IPS DF 6.9 (cell line): ENCODE measurements around the gene MTRR.

Experiments
- DNase-seq: peaks from one replicate; pipeline ENCODE4 v3.0.0-alpha.2; 2013; ENCODE audit warnings: low read depth, low spot score
- H3K27ac ChIP-seq: one replicate; pipeline ENCODE4 v1.5.1; 2013; ENCODE audit warnings: low read length, control low read depth
- H3K27me3 ChIP-seq: 2 replicates; pipeline ENCODE4 v1.6.1; 2013; ENCODE audit warnings: mild to moderate bottlenecking, low read length; ENCODE audit not compliant: control insufficient read depth, insufficient read depth
- H3K36me3 ChIP-seq: 2 replicates; pipeline ENCODE4 v1.6.1; 2013; ENCODE audit warnings: low read length; ENCODE audit not compliant: control insufficient read depth, insufficient read depth
- H3K4me1 ChIP-seq: 2 replicates; pipeline ENCODE4 v1.6.1; 2013; ENCODE audit warnings: low read length; ENCODE audit not compliant: control insufficient read depth, insufficient read depth
- H3K4me3 ChIP-seq: 2 replicates; pipeline ENCODE4 v1.5.1; 2013; ENCODE audit warnings: mild to moderate bottlenecking, low read length
- H3K9me3 ChIP-seq: 2 replicates; pipeline ENCODE4 v1.6.1; 2013; ENCODE audit warnings: low read length, inconsistent platforms; ENCODE audit not compliant: control insufficient read depth, insufficient read depth
- WGBS: extraction: QIAGEN DNeasy Blood & Tissue Kit; methylation state at CpG from one replicate; pipeline ENCODE4 v1.1.7; 2013; ENCODE audit warnings: mixed read lengths, missing lambda C conversion rate; ENCODE audit not compliant: insufficient read length, insufficient coverage; 5-methylcytosine and 5-hydroxymethylcytosine counted together

The MTRR gene

DNA sequence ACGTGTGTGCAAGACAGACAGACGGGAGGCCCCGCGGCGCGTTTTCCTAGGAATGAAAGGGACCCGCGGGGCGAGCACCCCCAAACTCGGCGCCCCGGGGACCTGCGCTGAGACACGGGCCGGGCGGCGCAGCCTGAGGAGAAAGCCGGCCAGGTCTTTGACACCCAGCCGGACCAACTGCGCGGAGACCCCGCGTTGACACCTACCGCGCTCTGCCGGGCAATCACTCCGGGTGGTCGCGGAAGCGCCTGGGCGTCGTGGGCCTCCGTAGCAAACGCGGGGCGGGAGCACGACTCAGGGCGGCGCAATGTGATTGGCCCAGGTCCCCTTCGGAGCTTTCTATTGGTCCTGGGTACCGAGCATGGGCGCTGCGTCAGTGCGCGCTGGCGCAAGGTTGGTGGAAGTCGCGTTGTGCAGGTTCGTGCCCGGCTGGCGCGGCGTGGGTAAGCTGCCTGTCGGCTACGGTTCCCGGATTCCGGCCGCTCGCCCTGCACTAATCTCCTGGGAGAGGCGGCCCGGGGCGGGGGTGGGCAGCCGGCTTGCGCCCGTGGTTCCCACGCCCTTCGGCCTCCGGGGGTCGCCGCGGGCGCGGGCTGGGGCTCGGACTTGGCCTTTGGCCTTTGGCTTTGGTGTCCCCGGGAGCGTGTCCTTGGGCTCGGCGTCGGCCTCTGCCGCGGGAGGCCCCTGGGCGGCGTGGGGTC is at the start of gene MTRR, which contains the start of gene FASTKD3:
MTRR (plus strand) TSS at position 376 of the 701 bp plus-strand sequence. CDS start 1,647 bp downstream, outside the sequence.
FASTKD3 (minus strand) TSS at position 259 of the 701 bp plus-strand sequence. CDS start 948 bp downstream, outside the sequence.
- H3K4me1 ChIP-seq = no peaks in the 10 kb centered on the region
- no peaks in the 10 kb centered on the region for H3K9me3 ChIP-seq
- WGBS = no CpG with 5 or more reads among the region's 83 CpGs
- peak; percentile 80 for DNase-seq
- H3K27ac ChIP-seq = no peak within 1 kb of the TSS
- H3K27me3 ChIP-seq = no peaks in the 10 kb centered on the region
- H3K36me3 ChIP-seq = no peaks in the 10 kb centered on the region
- peak within 1 kb of the TSS; percentile 88 for H3K4me3 ChIP-seq

DNA sequence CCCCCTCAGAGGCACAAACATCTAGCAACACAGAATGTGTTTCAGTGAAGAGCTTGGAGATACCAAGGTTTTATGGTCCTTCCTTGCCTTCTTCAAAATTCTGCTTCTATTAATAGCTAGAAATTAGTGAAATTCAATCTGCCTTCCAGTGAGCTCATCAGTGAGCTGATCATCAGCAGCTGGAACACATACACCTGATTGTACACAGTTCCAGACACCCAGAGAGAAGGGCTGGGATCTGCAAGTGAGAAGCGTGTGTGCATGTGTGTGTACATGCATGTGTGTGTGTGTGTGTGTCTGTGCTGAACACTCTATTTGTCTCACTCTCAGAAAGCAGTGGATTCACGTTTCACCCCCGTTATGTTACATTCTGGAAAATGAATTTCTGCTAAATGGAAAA is 46.5 kb upstream of the MTRR start:
- no peaks in the 10 kb centered on the region for H3K9me3 ChIP-seq
- H3K36me3 ChIP-seq = peaks cover 26% of the 10 kb centered on the region
- no peak overlapping the region for H3K4me3 ChIP-seq
- DNase-seq = no peak
- WGBS = no CpG with 5 or more reads among the region's 3 CpGs
- H3K27me3 ChIP-seq = no peaks in the 10 kb centered on the region
- H3K4me1 ChIP-seq = no peaks in the 10 kb centered on the region
- no peak overlapping the region for H3K27ac ChIP-seq

DNA sequence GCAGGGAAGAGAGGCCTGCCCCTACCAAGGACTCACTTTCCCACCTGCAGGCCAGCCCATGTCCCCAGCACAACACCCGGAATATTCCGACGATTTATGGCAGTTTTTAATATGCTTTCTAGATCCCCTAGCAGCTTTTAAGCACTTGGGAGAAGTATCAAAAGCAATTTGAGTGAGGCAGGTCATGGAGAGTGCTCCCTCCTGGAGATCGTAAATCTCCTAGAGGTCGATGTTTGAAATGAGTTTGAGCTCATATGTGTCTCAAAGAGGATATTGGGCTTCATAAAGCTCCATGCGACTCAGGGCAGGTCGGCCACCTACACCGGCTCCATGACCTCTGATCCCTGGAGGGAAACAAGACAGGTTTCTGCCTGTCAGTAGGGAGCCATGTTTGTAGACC is 45.4 kb upstream of the MTRR start:
- no peaks in the 10 kb centered on the region for H3K27me3 ChIP-seq

DNA sequence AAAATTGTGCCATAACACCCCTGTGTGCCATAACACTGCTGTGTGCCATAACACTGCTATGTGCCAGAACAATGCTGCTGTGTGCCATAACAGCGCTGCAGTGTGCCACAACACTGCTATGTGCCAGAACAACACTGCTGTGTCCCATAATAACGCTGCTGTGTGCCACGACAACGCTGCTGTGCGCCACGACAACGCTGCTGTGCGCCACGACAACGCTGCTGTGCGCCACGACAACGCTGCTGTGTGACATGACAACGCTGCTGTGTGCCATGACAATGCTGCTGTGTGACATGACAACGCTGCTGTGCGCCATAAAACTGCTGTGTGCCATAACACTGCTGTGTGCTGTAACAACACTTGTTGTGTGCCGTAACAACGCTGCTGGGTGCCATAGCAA is 44.0 kb upstream of the MTRR start:
- Histone ChIP-seq H3K27ac (no peak overlapping the region), H3K36me3 (peaks cover 26% of the 10 kb centered on the region), H3K9me3 (no peaks in the 10 kb centered on the region), H3K4me1 (no peaks in the 10 kb centered on the region), H3K27me3 (no peaks in the 10 kb centered on the region), H3K4me3 (no peak overlapping the region)
- no CpG with 5 or more reads among the region's 18 CpGs for WGBS
- DNase-seq = no peak

More for the DNA sequence above, 45.4 kb upstream of the MTRR start:
- Histone ChIP-seq H3K4me3 (no peak overlapping the region), H3K36me3 (peaks cover 26% of the 10 kb centered on the region), H3K4me1 (no peaks in the 10 kb centered on the region), H3K27ac (no peak overlapping the region), H3K9me3 (no peaks in the 10 kb centered on the region)
- no CpG with 5 or more reads among the region's 8 CpGs for WGBS
- DNase-seq = no peak

DNA sequence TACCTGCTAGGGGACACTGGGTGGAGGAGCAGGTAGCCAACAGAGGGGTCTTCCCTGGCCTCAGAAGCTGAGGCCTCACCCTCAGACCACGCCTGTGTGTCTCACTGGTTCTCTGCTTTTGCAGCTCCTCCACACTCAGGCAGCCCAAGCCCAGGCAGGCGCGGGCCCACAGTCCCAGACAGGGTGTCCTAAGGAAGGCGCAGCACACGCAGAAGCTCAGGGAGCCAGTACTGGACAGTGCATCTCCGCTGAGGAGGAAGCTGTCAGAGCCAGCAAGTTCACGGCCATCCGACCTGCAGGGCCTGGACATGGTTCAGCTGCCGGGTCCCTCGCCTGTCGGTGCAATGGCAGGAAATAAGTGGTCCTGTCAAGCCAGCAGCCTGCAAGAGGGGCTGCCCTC is 43.3 kb upstream of the MTRR start:
- no peaks in the 10 kb centered on the region for H3K9me3 ChIP-seq
- no peak overlapping the region for H3K27ac ChIP-seq
- H3K4me1 ChIP-seq = no peaks in the 10 kb centered on the region
- WGBS = no CpG with 5 or more reads among the region's 11 CpGs
- no peaks in the 10 kb centered on the region for H3K27me3 ChIP-seq
- DNase-seq = no peak
- peaks cover 26% of the 10 kb centered on the region for H3K36me3 ChIP-seq
- H3K4me3 ChIP-seq = no peak overlapping the region

DNA sequence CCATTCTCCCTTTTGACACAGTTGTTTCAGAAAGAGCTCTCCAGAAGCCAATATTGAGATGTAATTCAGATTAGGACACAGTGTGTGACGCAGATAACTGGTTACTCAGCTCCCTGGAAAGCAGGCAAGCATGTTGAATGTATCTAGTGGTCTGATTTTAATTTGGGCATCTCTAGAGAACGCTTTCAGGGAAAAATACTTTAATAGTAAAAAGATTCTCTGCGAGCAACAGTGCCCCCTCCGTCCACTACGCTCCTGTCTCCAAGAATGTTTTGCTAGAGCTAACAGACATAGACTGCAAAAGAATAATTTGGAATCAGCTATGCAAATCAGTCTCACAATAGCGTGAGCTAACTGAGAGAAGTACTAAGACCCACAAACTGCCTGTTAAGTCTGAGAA is 41.3 kb upstream of the MTRR start:
- no CpG with 5 or more reads among the region's 6 CpGs for WGBS
- Histone ChIP-seq H3K9me3 (no peaks in the 10 kb centered on the region), H3K27ac (no peak overlapping the region), H3K4me3 (no peak overlapping the region), H3K36me3 (peaks cover 15% of the 10 kb centered on the region), H3K4me1 (no peaks in the 10 kb centered on the region), H3K27me3 (no peaks in the 10 kb centered on the region)
- DNase-seq = no peak

DNA sequence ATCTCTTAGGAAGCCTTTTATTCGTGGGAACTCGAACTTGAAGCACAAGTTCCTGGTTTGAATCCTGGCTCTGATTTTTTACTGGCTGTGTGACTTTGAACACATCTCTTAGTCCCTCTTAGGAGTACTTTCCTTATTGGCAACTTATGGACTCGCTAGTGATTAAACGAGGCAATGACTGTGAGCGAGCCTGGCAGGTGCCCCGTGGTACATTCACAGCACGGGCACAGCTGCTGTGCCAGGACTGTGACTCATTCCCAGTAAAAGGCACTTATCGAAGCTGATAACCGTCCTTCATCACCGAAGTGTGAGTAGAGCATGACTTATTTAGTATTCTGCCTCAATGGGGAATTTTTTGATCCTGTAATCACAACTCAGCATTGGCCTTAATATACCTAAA is 40.7 kb upstream of the MTRR start:
- DNase-seq = no peak
- Histone ChIP-seq H3K27ac (no peak overlapping the region), H3K36me3 (peaks cover 15% of the 10 kb centered on the region), H3K4me1 (no peaks in the 10 kb centered on the region), H3K9me3 (no peaks in the 10 kb centered on the region), H3K27me3 (no peaks in the 10 kb centered on the region), H3K4me3 (no peak overlapping the region)
- no CpG with 5 or more reads among the region's 10 CpGs for WGBS

DNA sequence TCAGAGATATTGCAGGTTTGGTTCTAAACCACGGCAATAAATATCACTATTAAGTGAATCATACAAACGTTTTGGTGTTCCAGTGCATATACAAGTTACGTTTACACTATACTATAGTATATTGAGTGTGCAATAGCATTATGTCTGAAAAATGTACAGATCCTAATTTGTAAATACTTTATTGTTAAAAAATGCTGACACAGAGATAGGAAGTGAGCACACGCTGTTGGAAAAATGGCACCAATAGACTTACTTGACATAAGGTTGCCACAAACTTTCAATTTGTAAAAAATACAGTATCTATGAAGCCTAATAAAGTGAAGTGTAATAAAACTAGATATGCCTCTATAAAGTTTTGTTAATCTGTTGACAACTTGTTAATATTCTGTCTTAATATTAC is 34.0 kb upstream of the MTRR start:
- WGBS = no CpG with 5 or more reads among the region's 4 CpGs
- no peak overlapping the region for H3K4me3 ChIP-seq
- no peak overlapping the region for H3K27ac ChIP-seq
- no peaks in the 10 kb centered on the region for H3K9me3 ChIP-seq
- no peaks in the 10 kb centered on the region for H3K36me3 ChIP-seq
- no peak for DNase-seq
- H3K27me3 ChIP-seq = no peaks in the 10 kb centered on the region
- no peaks in the 10 kb centered on the region for H3K4me1 ChIP-seq

DNA sequence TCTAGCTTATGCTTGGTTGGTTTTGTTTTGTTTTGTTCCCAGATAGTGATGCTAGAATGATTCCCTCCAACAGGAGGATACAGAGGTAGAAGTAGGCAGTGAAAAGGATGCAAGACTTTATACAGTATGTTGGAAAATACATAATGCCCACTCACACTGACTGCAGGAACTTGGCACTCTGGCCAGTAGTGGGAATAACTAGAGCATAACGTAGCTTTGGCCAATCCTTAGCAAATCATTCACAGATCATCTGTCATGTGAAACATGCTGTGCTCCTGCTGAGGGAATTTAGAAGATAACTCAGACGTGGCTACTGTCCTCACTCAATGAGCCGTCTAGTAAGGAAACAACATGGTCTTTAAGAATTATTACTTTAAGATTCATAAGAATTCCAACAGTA is 31.5 kb upstream of the MTRR start:
- Histone ChIP-seq H3K9me3 (no peaks in the 10 kb centered on the region), H3K4me1 (no peaks in the 10 kb centered on the region), H3K36me3 (no peaks in the 10 kb centered on the region), H3K27me3 (no peaks in the 10 kb centered on the region), H3K27ac (no peak overlapping the region), H3K4me3 (no peak overlapping the region)
- WGBS = no CpG with 5 or more reads among the region's 3 CpGs
- no peak for DNase-seq

DNA sequence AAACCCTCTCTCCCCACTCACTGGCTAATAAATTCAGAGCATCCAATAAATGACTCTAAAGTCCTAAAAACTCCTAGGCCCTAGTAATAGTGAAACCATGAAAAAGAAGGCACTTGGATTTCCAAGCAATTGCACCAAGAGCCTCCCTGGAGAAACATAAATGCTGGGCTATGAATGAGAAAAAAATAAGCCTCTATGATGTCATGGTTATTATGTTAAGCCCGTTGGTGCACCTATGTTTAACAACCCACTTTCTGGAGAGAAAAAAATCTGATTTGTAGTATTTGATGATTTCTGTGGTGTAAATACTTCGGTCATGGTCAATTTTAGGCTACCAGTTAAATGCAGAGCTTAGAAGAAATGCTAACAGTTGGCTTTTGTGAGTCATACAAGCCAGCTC is 26.4 kb upstream of the MTRR start:
- no peak for DNase-seq
- Histone ChIP-seq H3K4me3 (no peak overlapping the region), H3K9me3 (no peaks in the 10 kb centered on the region), H3K27me3 (no peaks in the 10 kb centered on the region), H3K36me3 (no peaks in the 10 kb centered on the region), H3K4me1 (no peaks in the 10 kb centered on the region), H3K27ac (no peak overlapping the region)
- WGBS = no CpG with 5 or more reads among the region's 2 CpGs

DNA sequence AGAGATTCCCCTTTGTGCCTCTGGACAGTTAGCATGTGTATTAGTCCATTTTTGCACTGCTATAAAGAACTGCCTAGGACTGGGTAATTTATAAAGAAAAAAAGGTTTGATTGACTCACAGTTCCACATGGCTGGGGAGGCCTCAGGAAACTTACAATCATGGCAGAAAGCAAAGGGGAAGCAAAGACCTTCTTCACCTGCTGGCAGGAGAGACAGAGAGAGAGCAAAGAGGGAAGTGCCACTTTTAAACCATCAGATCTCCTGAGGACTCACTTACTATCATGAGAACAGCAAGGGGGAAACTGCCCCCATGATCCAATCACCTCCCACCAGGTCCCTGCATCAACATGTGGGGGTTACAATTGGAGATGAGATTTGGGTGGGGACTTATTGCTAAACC is 24.0 kb upstream of the MTRR start:
- no peak overlapping the region for H3K4me3 ChIP-seq
- no peak overlapping the region for H3K27ac ChIP-seq
- peaks cover 2% of the 10 kb centered on the region; the same call in 1 of the 2 replicates for H3K27me3 ChIP-seq
- H3K9me3 ChIP-seq = no peaks in the 10 kb centered on the region
- DNase-seq = no peak
- no peaks in the 10 kb centered on the region for H3K36me3 ChIP-seq
- no peaks in the 10 kb centered on the region; the same call in 1 of the 2 replicates for H3K4me1 ChIP-seq
